ENCODE results near the gene NGLY1.

- TF ChIP-seq RAD21 (IDR thresholded peaks at IDR 0.05; ENCODE audit: low read depth) (no peak), TAF1 (IDR thresholded peaks at IDR 0.05; ENCODE audit: low read depth) (no peak), ZBTB7A (IDR thresholded peaks at IDR 0.05; ENCODE audit: low read depth) (no peak), YY1 (IDR thresholded peaks at IDR 0.05; ENCODE audit: low read depth) (no peak), USF1 (IDR thresholded peaks at IDR 0.05) (no peak), CEBPB (IDR thresholded peaks at IDR 0.05) (no peak), REST (IDR thresholded peaks at IDR 0.05; ENCODE audit: low read depth) (no peak), EGR1 (IDR thresholded peaks at IDR 0.05) (no peak), EP300 (IDR thresholded peaks at IDR 0.05; ENCODE audit: borderline replicate concordance) (no peak), TEAD4 (IDR thresholded peaks at IDR 0.05) (no peak), MAX (IDR thresholded peaks at IDR 0.05) (no peak)
These were observed 1.7 kb upstream of the NGLY1 start for GRCh38 chr3:25784971-25785370.

Data from Ishikawa (cell line).